Stimulated activated CD4-positive, alpha-beta T cell treated with anti-CD3 and anti-CD28 coated beads, Interleukin-2, amount 100 ng/mL, for 48 hours (primary cell): ENCODE results near the gene DMRTA1.
"Not testable (repeated sequence)": the region's sequence is repeated elsewhere in the genome, so short reads cannot be mapped to it uniquely, and the experiment has no call there.

Experiments
- DNase-seq, 2 donors: peaks; one replicate each; pipeline ENCODE4 v3.0.0-alpha.2; 2020

Gene DMRTA1, protein sequence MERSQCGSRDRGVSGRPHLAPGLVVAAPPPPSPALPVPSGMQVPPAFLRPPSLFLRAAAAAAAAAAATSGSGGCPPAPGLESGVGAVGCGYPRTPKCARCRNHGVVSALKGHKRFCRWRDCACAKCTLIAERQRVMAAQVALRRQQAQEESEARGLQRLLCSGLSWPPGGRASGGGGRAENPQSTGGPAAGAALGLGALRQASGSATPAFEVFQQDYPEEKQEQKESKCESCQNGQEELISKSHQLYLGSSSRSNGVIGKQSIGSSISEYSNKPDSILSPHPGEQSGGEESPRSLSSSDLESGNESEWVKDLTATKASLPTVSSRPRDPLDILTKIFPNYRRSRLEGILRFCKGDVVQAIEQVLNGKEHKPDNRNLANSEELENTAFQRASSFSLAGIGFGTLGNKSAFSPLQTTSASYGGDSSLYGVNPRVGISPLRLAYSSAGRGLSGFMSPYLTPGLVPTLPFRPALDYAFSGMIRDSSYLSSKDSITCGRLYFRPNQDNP

DNA sequence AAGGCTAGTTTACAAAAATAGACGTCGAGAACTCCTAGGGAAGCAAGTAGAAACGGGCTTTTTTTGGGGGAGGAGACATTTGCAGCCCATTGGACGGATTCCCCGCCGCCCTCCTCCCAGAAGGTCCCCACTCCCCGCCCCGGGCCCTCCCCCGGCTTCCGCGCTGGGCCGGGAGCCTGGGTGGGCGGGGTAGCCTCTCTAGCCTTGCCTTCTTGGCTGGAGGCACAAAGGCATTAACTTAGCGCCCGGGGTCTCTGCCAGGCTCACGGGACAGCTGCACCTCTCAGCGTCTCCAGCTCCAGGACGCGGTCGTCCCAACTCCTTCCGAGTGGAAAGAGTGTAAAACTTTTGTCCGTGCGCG, at the start of gene DMRTA1:
Gene DMRTA1, plus strand, starts transcription at position 236 of the 361 bp plus-strand sequence. CDS start 242 bp downstream, outside the sequence.
- no peak for DNase-seq

DNA sequence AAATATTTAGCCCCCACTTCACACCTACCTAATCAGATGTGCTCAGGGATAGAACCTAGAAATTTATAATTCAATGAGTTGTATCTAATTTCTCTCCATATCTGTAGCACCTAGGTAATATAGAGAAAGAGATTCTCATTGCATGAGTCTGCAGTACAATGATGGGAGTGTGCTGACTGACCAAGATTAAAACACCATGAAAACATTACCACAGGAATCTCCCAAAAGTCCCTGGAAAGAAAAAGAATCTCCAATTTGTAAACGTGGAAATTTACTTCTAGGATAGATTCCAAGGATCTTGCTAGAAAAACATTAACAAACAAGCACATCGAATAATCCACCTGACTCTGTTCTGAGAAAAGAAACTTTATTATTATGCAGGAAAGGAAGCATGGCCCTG, 45.0 kb upstream of the DMRTA1 start:
- no peak for DNase-seq

DNA sequence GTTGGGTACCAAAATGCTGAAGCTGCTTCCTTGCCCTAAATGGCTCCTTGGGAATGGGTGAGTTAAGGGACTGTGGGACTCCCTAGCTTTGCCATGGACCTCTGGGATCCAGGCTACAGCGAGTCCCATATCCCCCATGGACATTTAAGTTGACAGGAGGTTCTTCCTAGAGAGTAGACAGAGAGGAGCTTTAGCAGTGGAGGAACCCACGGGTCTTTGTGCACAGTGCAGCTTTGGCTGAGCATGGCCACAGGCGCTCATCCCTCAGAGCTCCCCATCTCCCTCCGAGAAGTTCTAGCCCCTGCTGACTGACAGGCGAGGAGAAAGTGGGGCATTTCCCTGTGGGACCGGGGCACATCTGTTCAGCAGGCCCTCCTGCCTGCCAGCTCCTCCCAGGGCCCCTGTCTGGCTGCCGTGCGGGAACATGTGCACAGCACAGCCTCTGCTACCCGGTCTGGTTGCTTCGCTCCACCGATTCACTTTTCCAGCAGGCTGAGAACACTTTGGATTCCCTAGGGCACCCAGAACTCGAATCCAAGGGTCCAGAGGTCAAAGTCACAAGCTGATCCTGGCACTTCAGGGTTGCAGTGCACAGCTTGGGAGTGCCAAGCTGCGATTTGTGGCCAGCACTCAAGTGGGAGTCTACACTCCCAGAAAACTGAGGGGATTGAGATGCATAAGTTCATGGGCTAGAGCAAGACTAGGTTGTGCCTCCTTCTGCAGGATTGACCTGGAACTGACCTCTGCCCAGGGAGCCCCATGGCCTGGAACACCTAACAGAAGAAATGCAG, 40.6 kb upstream of the DMRTA1 start:
- no peak for DNase-seq

DNA sequence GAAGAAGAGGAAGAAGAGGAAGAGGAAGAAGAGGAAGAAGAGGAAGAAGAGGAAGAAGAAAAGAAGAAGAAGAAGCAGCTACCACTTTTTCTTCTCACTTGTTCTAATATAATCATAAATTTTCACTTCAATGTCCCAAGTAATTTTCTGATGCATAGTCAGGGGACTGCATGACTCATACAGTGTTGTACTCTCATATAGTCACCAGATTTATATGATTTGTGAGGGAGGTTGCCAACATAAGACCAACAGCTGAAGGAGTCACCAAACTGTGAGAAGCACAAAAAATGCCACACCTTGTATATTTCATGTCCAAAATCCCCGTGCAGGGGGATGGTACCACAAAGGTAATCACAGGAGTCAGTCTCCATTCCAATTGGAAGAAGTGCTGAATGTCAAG, 32.7 kb upstream of the DMRTA1 start:
- DNase-seq = no peak

DNA sequence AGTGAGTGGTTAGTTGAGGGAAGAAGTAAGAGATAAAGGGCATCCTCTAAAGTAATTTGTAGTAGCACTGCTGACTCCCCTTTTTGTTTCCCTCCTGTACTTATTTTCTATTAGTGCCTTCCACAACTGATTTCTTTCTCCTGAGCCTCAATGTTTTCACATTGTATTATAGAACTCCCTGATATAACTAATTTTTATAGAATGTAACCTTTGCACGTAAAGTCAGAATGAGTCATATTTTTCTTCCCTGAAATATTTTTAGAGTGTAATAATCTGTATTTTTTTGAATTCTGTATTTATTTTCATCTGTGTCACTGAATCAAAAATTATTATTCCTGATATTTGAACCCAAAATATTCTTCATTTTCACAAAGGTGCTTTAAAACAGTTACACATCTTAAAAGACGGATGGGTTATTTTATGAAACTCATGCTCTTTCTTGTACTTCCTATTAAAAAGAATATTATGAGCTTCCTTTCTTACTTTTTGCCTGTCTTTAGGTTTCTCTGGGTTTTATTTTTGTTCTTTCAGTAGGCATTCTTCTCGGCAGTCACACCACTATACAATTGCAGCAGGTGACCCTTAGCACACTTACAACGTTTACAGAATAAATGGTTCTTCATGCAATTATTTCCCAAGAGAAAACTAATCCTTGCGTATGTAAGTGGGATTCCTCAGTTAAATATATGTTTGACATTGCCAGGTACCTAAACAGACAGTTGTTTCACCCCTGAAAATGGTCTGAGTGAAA, 30.5 kb upstream of the DMRTA1 start:
- no peak for DNase-seq

DNA sequence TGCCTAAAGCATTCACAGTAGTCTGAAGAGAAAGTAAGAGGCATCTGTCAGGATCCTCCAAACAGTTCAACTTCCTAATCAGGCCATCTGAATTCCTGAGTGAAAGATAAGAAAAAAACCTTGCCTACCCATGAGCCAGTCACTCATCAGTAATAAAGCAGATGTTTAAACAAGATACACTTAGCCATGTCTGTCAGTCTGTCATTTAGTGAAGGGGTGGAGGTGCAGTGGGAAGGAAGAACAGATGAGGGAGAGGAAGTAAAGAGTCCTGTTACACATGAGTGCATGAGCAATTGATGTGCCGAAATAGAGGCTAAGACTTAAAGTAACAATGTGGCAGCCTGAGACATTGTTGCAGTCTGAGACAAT, 29.9 kb upstream of the DMRTA1 start:
- no peak for DNase-seq

DNA sequence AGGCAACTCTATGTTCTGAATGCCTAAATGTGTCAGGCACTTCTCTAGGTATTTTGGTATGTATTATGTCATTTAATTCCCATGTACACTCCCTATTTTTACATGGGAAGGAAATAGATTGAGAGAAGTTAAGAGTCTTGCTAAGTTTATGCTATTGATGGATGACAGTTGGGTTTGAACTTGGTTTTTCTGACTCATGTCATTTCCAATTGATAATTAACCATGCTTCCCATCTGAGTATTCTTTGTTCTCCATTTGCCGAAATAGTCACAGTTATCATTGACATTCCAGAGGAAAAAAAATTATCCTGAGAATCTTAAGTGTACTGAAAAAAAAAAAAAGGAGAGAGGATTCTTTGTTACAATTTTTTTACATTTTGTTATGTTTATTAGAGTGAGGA, 23.1 kb upstream of the DMRTA1 start:
- no peak for DNase-seq

DNA sequence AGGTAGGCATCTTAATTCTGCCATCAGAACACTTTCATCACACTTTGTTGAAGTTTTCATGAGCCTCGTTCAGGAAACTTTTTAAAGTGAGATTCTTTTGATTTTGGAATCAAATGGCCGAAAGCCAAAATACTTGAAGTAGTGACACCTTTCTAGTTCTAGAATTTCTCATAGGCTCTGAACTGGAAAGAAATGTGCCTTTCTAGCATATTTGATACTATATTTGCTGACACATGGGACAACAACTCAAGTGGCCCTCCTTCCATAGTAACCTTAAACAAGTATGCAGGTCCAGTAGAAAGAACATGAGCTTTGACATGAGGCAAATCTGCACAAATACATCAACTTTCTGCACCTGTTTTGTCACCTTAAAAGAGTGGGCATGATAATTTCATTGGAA, 22.0 kb upstream of the DMRTA1 start:
- no peak for DNase-seq

DNA sequence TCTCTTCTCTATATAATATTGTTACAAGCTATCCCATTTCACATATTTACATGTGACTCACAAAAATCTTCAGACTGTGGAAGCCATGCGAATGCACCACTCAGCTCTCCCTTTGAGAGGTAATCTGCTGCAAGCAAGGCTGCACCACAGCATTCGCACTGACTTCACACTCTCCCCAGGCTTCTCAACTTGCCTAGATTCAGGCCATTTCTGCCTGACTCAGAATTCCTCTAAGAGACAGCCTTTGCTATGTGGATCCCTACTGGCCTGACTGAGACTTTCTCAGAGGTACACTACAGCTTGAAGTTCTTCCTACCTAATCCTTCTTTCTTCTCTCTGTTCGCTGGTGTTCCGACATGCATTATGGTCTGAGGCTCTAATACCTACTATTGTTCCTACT, 21.1 kb upstream of the DMRTA1 start:
- DNase-seq = no peak

DNA sequence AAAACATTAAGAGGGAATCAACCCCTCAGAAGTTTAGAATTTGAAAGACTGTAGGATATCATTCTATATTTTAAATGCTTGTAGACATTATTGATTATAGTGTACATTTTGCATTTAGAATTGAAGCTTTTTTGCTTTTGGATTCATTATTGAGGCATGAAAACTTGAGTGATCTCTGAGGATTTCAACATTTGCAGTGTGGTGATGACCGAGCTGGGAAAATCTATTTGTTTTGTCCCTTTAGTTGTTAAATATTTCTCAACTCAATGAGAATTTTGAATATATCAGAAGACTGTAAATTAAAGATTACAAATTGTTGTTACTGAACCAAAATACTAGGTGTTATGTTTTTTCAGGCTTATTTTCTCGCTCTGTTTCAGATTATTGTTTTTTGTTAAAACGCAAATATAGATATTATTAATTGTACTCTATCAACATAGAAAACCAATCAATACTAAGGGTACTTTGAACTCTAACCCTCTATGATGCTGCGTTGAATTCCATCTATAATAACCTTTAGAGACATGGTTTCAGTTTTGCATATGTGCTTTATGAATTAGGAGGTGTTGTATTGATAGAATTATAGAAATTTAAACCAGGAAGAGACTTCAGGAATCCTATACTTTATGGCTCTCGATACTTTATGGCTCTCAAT, 19.3 kb upstream of the DMRTA1 start:
- DNase-seq = no peak

DNA sequence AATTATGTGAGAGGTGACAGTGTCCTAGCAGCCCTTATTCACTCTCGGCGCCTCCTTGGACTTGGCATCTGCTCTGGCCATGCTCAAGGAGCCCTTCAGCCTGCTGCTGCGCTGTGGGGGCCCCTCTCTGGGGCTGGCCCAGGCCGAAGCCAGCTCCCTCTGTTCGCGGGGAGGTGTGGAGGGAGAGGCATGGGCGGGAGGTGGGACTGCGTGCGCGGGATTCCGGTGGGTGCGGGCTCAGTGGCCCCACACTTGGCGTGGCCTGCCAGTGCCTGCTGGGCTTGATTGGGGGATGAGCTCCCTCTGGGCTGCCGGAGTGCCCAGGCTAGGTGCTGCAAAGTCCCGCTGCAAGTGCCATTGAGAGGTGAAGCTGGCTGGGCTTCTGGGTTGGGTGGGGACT, 12.9 kb upstream of the DMRTA1 start:
- no peak for DNase-seq

DNA sequence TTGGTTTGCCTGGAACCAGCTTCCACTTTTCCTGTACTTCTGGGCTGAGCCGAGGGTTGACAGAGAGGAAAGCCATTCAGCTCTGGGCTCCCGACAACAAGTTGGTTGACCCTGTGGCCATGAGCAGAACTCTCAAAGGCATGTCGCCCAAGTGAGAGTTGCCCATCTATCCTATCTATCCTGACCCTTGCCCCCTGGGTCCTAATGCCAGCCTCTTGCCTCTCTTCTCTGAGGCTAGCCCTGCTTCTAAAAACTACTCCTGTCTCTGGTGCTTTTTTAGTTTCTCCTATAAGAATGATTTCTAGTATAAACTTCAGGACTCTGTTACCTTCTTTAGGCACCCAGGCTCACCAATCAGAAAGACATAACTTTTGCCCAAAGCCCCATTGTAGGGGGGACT, 11.4 kb upstream of the DMRTA1 start:
- not testable (repeated sequence) for DNase-seq

DNA sequence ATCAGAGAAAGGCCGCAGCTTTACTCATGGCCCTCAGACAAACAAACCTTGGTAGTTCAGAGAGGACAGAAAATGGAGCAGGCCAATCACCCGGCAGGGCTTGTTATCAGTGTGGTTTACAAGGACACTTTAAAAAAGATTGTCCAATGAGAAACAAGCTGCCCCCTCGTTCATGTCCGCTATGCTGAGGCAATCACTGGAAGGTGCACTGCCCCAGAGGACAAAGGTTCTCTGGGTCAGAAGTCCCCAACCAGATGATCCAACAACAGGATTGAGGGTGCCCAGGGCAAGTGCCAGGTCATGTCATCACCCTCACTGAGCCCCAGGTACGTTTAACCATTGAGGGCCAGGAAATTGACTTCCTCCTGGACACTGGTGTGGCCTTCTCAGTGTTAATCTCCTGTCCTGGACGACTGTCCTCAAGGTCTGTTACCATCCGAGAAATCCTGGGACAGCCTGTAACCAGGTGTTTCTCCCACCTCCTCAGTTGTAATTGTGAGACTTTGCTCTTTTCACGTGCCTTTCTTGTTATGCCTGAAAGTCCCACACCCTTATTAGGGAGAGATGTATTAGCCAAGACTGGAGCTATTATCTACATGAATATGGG, 9.1 kb upstream of the DMRTA1 start:
- DNase-seq = not testable (repeated sequence)

DNA sequence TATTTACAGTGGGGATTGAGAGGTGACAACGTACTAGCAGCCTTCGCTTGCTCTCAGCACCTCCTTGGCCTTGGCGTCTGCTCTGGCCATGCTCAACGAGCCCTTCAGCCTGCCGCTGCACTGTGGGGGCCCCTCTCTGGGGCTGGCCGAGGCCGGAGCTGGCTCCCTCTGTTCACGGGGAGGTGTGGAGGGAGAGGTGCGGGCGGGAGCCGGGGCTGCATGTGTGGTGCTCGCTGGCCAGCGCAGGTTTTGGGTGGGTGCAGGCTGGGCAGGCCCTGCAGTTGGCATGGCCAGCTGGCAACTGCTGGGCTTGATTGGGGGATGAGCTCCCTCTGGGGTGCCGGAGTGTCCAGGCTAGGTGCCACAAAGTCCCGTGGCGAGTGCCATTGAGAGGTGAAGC, 5.8 kb upstream of the DMRTA1 start:
- no peak for DNase-seq

DNA sequence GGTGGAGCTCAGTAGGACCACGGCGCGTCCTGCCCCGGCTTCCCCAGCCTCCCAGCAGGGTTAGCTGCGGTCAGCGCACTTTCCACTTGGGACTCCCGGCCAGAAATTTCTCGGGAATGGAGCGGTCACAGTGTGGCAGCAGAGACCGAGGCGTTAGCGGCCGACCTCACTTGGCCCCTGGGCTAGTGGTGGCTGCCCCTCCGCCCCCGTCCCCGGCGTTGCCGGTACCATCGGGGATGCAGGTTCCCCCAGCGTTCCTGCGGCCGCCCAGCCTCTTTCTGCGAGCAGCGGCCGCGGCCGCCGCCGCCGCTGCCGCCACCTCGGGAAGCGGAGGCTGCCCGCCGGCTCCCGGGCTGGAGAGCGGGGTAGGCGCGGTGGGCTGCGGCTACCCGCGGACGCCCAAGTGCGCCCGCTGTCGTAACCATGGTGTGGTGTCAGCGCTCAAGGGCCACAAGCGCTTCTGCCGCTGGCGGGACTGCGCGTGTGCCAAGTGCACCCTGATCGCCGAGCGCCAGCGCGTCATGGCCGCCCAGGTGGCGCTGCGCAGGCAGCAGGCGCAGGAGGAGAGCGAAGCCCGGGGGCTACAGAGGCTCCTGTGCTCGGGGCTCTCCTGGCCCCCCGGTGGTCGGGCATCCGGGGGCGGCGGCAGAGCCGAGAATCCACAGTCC, 460 bp downstream of the DMRTA1 start:
- DNase-seq = peak; percentile 23 to 29

DNA sequence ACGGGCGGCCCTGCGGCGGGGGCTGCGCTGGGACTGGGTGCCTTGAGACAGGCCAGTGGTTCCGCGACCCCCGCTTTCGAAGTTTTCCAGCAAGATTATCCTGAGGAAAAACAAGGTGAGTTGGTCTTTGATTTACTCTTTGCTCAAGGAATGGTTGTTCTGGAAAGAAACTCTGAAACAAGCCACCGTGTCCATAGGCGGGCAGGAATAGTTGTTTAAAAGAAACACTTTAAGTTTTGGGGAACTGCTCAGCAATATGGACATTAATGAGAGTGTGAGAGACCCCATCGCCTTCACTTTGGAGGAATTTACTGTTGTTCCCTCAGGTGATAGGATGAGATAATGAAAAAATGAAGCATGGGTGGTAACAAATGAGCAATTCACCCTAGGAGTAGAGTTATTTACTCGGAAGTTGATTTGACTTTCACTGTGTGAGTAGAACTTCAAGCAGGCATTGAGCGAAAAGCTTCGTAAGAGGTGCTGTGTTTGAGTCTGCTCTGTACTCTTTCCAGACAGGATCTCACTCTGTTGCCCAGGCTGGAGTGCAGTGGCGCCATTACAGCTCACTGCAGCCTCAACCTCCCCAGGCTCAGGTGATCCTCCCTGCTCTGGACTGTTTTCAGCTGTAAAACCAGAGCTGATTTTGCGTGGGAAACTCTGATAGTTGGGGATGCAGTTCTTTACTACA, 1.1 kb downstream of the DMRTA1 start:
- DNase-seq = no peak

DNA sequence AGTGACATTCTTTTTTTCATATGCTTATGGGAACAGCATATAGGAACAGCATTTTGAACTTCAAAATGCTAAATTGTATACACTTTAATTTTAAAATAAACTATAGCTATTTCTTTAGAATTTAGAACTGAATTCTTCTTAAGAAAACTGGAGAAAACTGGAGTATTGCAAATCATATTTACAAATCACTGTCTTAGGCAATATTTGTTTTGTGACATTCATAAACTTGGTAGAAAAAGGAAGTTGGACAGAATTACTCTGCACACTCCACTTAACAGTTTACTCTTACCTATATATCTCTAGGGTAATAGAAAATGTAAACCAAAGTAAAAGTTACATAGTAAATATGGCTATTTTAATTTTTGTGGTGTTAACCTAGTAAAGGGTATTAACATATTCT, 3.1 kb downstream of the DMRTA1 start:
- DNase-seq = no peak

DNA sequence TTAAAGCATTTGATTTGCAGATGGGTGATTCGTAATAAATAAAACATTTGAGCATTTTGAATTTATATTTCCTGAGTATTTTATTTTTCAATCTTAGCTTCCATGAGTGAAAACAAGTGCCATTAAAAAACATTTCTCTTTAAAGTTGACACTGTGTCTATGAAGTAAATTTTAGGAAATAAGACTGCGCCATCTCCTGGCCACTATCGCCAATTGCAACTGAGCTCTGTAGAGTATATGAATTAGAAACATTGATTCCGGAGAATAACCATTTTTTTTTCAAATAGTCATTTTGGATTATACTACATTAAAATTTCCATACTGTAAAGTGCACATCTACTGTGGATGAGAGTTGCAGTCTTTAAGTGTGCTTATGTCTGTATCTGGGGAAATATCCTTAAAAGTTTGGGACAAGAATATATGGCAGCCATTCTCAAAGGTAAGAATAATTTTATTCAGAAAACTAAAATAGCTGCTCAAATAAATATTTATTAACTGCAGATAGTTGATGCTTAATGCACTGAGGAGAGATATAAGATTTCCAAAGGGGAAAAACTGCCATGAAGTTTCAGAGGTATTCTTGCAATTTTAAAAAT, 5.9 kb downstream of the DMRTA1 start:
- DNase-seq = peak; percentile 28

DNA sequence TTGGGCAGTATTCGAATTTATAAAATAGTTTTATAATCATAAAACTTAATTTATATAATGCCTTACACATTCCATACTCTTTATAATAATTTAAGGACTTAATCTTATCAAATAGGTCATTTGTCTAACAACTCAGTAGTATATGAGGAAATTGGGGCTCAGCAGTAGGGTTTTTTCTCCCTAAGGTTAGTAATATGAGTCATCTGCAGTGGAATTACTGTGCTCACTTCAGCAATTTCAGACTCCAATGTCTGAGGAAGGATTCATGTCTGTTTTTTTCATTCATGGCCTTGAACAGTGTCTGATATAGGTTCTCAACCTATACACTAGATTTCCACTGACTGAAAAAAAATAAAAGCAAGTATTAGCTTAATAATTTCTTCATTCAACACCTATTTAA, 7.4 kb downstream of the DMRTA1 start:
- no peak for DNase-seq

DNA sequence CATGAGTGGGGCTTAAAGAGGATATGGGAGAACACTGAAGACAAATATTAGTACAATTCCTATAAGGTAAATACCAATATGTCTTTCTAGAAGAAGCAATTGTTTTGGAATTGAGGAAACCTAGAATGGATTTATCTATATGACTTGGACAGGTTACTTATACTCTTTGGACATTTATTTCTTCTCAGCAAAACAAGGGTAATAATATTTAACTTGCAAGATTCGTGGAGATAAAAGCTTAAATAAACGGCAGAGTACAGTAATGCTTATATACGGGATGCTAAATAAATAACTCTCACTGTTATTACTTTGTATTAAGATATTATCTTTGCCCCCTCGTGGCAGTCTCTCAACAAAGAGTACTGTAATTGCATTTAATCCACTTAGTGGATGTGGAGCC, 8.6 kb downstream of the DMRTA1 start:
- DNase-seq = no peak

DNA sequence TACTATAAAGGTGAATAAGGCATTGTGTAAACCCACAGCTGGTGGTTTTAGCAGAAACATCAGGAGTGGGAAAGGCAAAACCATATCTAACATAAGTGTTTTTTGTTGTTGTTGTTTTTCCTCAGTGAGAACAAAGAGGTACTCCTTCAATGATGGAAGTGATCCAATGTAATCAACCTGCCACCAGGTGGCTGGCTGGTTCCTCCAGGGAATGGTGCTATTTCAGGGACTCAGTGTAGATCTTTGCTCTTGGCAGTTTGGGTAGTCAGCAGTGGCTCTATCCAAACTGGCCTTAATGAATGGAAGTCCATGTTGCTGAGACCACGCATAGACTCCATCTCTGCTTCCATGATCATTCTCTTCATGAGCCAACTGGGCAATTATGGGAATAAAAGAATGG, 10.8 kb downstream of the DMRTA1 start:
- DNase-seq = no peak
